ENCODE results near the gene ERC2.

DNA sequence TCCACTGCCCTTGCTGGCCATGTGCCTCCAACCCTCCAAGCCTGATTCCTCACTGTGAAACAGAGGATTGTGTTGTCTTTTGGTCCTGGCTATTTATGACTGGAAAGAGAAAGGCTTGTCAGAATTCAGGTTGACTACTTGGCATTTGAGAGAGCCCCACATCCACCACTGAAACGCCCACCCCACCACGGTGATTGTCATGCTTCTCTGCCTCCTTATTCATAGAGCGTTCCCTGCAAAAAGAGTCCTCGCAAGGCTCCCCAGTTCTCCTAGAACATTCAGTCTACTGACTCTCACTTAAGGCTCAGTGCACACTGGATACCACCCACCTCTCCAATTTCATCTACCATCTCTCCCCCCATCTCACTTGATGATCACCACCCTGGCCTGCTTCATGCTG is 818.3 kb downstream of the ERC2 start:
- TF ChIP-seq, protein P1, sequence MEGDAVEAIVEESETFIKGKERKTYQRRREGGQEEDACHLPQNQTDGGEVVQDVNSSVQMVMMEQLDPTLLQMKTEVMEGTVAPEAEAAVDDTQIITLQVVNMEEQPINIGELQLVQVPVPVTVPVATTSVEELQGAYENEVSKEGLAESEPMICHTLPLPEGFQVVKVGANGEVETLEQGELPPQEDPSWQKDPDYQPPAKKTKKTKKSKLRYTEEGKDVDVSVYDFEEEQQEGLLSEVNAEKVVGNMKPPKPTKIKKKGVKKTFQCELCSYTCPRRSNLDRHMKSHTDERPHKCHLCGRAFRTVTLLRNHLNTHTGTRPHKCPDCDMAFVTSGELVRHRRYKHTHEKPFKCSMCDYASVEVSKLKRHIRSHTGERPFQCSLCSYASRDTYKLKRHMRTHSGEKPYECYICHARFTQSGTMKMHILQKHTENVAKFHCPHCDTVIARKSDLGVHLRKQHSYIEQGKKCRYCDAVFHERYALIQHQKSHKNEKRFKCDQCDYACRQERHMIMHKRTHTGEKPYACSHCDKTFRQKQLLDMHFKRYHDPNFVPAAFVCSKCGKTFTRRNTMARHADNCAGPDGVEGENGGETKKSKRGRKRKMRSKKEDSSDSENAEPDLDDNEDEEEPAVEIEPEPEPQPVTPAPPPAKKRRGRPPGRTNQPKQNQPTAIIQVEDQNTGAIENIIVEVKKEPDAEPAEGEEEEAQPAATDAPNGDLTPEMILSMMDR (IDR thresholded peaks at IDR 0.05; ENCODE audit: low read depth, low read length) = no peak
- TF ChIP-seq, protein P2, sequence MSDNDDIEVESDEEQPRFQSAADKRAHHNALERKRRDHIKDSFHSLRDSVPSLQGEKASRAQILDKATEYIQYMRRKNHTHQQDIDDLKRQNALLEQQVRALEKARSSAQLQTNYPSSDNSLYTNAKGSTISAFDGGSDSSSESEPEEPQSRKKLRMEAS (IDR thresholded peaks at IDR 0.05; ENCODE audit: low read depth, low read length) = no peak

Data from NB4 (cell line).